IPS-18a (cell line): ENCODE data around the gene SERTM1.
A peak's percentile ranks its signal among the peaks of the same experiment; 100 is the strongest.

ENCODE experiments used
- H3K27ac ChIP-seq: one replicate; pipeline ENCODE4 v1.5.1; 2013; ENCODE audit warnings: low read length
- H3K27me3 ChIP-seq: one replicate; pipeline ENCODE4 v1.6.1; 2013; ENCODE audit warnings: mild to moderate bottlenecking, low read length; ENCODE audit not compliant: control insufficient read depth, insufficient read depth
- H3K36me3 ChIP-seq: one replicate; pipeline ENCODE4 v1.6.1; 2013; ENCODE audit warnings: low read depth, low read length; ENCODE audit not compliant: control insufficient read depth
- H3K4me1 ChIP-seq: one replicate; pipeline ENCODE4 v1.6.1; 2013; ENCODE audit warnings: low read depth, low read length; ENCODE audit not compliant: control insufficient read depth
- H3K4me3 ChIP-seq: one replicate; pipeline ENCODE4 v1.5.1; 2013; ENCODE audit warnings: low read length
- H3K9ac ChIP-seq: one replicate; pipeline ENCODE4 v1.6.1; 2013; ENCODE audit warnings: mild to moderate bottlenecking, low read length, moderate library complexity
- H3K9me3 ChIP-seq: one replicate; pipeline ENCODE4 v1.6.1; 2013; ENCODE audit warnings: low read depth, low read length; ENCODE audit not compliant: control insufficient read depth

Gene SERTM1

GRCh38 chr13:36673838-36674326 is at the start of gene SERTM1:
Gene SERTM1 (plus strand): TSS chr13:36674020. CDS start chr13:36695079, 21,059 bp downstream.
- H3K4me3 ChIP-seq: peak within 1 kb of the TSS; percentile 53
- H3K27ac ChIP-seq: no peak within 1 kb of the TSS
- H3K27me3 ChIP-seq: peaks cover 59% of the 10 kb centered on the region
- H3K9ac ChIP-seq: no peak within 1 kb of the TSS
- H3K36me3 ChIP-seq: no peaks in the 10 kb centered on the region
- H3K4me1 ChIP-seq: peaks cover 11% of the 10 kb centered on the region
- no peaks in the 10 kb centered on the region for H3K9me3 ChIP-seq

DNA sequence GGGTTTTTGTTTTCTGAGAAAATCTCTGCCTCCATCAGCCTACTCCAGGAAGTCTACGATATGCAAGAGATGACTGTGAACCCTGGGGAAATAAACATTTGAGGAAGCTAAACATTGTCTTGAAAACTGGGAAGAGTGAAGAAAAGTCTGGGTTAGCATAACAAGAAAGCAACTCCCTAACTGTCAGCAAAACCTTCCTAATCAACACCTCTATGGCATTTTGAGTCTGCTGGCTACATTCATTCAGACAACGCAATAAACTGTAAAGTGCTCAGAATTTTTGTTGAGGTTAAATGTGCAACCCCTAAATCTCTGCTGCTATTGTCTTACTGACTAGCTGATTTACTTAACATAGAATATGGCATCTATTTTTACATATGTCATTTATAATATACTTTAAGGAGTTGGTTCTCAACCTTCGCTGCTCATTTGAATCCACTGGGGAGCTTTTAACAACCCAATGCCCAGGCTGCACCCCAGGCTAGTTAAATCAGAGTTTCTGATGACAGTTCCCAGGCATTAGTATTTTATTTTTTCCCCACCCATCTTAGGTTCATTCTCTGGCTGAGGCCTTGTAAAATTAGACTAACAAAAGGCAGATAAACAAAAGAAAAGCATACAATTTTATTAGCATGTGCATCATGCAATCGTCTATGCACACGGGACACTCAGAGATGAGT is 45.3 kb upstream of the SERTM1 start:
- peaks cover 26% of the 10 kb centered on the region for H3K4me1 ChIP-seq
- no peak overlapping the region for H3K9ac ChIP-seq
- H3K4me3 ChIP-seq: no peak overlapping the region
- H3K36me3 ChIP-seq: no peaks in the 10 kb centered on the region
- H3K27ac ChIP-seq: no peak overlapping the region
- no peaks in the 10 kb centered on the region for H3K27me3 ChIP-seq
- no peaks in the 10 kb centered on the region for H3K9me3 ChIP-seq

DNA sequence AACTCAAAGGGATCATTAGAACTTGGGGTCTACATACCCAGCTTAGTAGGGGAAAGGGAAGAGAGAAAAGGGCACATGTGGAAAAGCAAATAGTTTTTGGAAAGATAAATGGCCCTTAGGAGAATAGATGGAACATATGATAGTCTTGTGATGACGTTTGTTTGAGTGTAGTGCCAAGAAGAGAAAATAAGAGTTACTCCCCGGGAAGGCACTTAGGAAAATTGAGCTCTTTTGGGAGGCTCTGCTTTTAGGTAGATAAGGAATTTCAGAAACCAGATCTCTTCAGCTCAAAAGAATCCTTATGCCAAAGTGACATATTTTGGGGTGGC is 44.8 kb upstream of the SERTM1 start:
- peaks cover 26% of the 10 kb centered on the region for H3K4me1 ChIP-seq
- no peaks in the 10 kb centered on the region for H3K27me3 ChIP-seq
- H3K27ac ChIP-seq: no peak overlapping the region
- H3K9ac ChIP-seq: no peak overlapping the region
- no peak overlapping the region for H3K4me3 ChIP-seq
- H3K36me3 ChIP-seq: no peaks in the 10 kb centered on the region
- no peaks in the 10 kb centered on the region for H3K9me3 ChIP-seq

DNA sequence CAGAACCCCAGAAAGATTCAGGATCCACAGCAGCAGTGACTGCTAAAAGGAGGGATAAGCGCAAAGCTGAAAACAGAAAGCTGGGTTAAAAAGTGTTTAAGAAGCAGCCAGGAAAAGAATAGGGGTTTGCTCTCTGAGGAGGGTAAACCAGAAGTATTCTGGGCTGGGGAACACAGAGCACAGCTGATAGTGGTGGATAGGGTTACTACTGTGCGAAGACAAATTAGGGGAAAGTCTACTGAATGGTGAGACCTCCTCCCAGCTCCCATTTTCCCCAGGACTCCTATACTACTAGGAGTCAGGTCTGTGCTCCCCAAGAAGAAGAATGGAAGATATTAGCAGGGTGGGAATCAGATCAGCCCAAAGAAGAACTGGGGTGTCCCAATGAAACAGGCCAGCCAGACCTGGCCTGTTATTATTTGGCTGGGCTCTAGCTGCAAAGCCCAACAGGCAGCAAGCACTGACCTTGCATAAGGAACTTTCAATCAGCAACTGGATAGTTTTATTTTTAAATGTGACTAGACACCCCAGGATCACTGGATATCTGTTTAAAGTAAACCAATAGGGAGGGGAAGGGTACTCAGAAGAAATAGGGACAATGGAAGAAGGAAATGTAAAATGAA is 43.5 kb upstream of the SERTM1 start:
- H3K27ac ChIP-seq: no peak overlapping the region

DNA sequence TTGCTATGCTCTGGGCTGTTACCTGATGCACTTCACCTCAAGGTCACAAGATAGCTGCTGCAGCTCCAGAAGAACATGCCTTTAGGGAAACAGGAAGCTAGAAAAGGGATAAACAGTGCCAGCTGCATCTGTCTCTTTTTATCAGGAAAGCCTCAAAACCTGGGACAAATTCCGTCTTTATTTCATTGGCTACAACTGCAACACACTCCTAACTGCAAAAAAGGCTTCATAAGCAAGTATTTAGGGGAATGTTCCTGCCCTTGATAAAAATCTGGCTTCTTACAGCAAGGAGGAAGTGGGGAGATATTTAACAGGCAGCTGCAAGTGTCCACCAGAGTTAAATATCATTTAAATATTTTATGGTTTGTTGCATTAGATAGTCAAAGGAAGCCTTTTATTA is 34.2 kb upstream of the SERTM1 start:
- Histone ChIP-seq H3K9me3 (no peaks in the 10 kb centered on the region), H3K36me3 (no peaks in the 10 kb centered on the region), H3K27me3 (no peaks in the 10 kb centered on the region), H3K4me3 (no peak overlapping the region), H3K4me1 (no peaks in the 10 kb centered on the region), H3K27ac (no peak overlapping the region), H3K9ac (no peak overlapping the region)

More for the DNA sequence above, 43.5 kb upstream of the SERTM1 start:
- H3K4me3 ChIP-seq: no peak overlapping the region
- no peaks in the 10 kb centered on the region for H3K9me3 ChIP-seq
- H3K27me3 ChIP-seq: no peaks in the 10 kb centered on the region
- H3K36me3 ChIP-seq: no peaks in the 10 kb centered on the region
- H3K4me1 ChIP-seq: peaks cover 26% of the 10 kb centered on the region
- H3K9ac ChIP-seq: no peak overlapping the region

DNA sequence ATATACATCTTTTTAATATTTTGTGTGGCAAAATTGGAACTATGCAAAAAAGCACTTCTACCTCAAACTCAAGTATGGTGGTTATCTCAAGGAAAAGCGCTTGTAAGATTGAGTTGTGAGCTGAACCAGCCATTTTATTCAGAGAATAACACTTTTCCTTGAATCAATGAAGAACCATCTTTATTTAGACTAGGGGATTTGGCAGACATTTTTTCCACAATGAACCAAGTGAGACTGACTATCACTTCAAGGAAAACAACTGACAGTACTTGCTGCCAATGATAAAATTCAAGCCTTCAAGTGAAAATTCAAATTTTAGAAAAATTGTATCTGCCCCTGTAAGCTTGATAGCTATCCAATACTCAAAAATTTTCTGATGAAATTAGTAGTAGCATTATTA is 23.2 kb upstream of the SERTM1 start:
- H3K9me3 ChIP-seq: no peaks in the 10 kb centered on the region
- no peaks in the 10 kb centered on the region for H3K36me3 ChIP-seq
- H3K27me3 ChIP-seq: no peaks in the 10 kb centered on the region
- no peaks in the 10 kb centered on the region for H3K4me1 ChIP-seq
- H3K27ac ChIP-seq: no peak overlapping the region
- H3K4me3 ChIP-seq: no peak overlapping the region
- H3K9ac ChIP-seq: no peak overlapping the region

DNA sequence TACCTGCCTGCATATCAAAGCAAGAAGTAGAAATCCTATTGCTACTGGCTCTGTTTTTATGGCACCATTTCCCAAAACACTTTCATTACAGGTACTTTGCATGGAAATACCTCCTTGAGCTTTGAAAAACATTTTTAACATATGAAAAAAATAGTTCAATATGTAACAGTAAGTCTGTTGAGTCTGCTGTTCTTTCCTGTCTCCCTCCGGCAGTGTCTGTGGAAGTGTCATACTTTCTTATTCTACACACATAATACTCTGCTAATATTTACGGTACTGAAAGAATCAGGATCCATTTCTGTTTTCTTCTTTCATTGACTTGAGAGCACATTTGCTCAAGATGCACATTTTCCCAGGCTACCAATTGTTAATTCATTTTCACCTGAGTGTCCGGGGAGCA is 8.2 kb upstream of the SERTM1 start:
- Histone ChIP-seq H3K27ac (no peak overlapping the region), H3K4me3 (no peak overlapping the region), H3K4me1 (no peaks in the 10 kb centered on the region), H3K9me3 (no peaks in the 10 kb centered on the region), H3K9ac (no peak overlapping the region), H3K27me3 (no peaks in the 10 kb centered on the region), H3K36me3 (no peaks in the 10 kb centered on the region)

DNA sequence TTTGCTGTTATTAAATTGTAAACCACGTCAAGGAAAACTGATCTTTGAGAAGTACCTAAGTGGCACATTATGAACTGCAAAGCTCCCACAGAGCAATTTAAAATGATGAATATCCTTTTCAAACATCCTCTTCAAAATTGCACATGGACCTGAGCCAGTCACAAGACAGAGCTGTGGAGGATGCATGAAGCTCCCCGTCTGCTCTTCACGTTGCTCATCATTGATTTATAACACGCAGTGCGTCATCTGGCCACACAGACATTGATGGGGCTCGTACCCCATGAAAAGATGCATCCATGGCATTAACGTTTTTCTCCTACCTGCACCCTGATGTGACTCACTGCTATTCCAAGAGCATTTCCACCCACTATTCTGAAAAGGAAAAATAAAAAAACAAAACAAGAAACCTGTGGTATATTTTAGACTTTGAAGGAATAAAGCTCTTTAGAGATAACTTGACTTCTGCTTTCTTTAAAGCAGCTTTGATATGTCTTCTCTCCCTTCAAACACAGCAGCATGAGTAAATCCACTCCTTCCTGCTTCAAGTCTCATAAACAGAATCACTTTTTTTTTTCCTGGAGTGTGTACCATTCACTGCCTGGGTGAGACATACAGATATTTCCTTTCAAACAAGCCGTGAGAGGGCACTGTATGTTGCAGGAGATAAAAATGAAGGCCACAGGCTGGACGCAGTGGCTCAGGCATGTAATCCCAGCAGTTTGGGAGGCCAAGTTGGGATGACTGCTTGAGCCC is 7.2 kb upstream of the SERTM1 start:
- no peaks in the 10 kb centered on the region for H3K9me3 ChIP-seq
- no peak overlapping the region for H3K27ac ChIP-seq
- no peaks in the 10 kb centered on the region for H3K4me1 ChIP-seq
- H3K9ac ChIP-seq: no peak overlapping the region
- H3K4me3 ChIP-seq: no peak overlapping the region
- H3K27me3 ChIP-seq: no peaks in the 10 kb centered on the region
- no peaks in the 10 kb centered on the region for H3K36me3 ChIP-seq

- H3K27ac ChIP-seq: no peak overlapping the region
Observed at GRCh38 chr13:36668316-36668715, 5.5 kb upstream of the SERTM1 start.

DNA sequence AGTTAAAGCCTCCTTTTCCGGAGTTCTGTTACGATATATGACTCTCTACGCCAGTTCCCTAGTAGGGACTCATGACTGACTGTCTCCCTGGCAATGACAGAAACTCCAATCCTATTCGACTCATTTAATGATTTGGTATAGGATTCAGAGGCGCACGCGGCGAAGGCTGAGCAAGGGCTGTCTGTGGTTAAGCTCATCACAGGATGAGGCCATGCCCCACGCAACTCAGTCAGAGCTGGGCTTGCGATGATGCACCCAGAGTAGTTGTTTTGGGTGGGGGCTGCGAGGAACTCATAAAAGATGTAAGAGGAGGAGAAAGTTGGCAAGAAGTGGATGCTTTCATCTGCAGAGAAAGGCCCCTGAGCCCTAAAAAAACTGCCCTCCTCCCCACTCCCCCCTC is 468 bp upstream of the SERTM1 start:
- Histone ChIP-seq H3K4me1 (peaks cover 11% of the 10 kb centered on the region), H3K27ac (no peak overlapping the region), H3K9me3 (no peaks in the 10 kb centered on the region), H3K4me3 (peak overlapping the region; percentile 53), H3K36me3 (no peaks in the 10 kb centered on the region), H3K9ac (no peak overlapping the region), H3K27me3 (peaks cover 59% of the 10 kb centered on the region)

More at GRCh38 chr13:36668316-36668715, 5.5 kb upstream of the SERTM1 start:
- H3K27me3 ChIP-seq: peaks cover 14% of the 10 kb centered on the region
- H3K9ac ChIP-seq: no peak overlapping the region
- H3K4me3 ChIP-seq: no peak overlapping the region
- no peaks in the 10 kb centered on the region for H3K36me3 ChIP-seq
- H3K4me1 ChIP-seq: peaks cover 4% of the 10 kb centered on the region
- H3K9me3 ChIP-seq: no peaks in the 10 kb centered on the region

DNA sequence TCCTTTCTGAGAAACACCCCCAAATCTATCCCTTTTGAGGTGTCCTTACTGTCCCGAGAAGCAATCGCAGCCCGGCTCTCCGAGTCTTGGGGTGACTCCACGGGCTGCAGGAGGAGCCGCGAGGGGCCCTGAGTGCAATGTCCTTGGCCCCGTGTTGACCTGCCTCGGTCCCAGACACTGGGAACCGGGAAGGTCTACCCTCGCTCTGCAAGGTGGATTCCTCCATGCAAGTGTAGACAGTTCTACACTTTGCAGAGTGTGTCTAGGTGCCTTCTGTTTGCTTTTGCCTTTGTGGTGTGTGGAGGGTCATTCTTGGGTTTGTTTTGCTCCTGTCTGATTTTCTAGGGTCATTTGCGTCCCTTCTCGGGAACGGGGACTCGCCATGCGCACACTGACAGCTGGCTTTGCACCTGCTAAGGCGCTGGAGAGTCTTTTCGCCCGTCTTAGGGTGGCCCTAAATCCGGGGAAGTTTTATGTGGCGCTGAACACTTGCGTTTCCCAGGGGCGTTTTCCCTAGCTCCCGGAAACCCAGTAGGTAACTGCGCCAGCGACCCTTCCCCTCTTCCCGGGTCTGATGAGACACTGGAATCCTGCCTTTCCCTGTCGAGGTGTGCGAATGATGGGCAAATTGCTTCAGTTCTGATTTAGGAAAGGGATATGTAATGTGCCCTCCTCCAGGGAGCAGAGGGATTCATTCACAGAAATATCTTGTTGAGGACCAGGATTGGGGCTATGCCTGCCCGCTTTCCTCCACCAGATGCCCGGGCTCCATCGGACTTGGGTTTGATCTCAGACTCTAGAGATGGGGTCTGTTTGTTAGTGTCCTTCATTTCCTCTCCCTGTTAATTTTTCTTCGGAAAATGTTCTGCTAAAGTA is 755 bp downstream of the SERTM1 start:
- peaks cover 11% of the 10 kb centered on the region for H3K4me1 ChIP-seq
- no peaks in the 10 kb centered on the region for H3K36me3 ChIP-seq
- peak overlapping the region; percentile 53 for H3K4me3 ChIP-seq
- peaks cover 59% of the 10 kb centered on the region for H3K27me3 ChIP-seq
- H3K27ac ChIP-seq: no peak overlapping the region
- H3K9ac ChIP-seq: no peak overlapping the region
- no peaks in the 10 kb centered on the region for H3K9me3 ChIP-seq
